ENCODE measurements around the gene DOCK6. TPM values are rescaled to one million over a fixed set of nuclear protein-coding genes. Genes with fewer than 3 reads are reported as not detected.

DOCK6 gene
- total and polyA plus RNA-seq, 2 of the 13 experiments (the other 11 are each of a cell fraction or from before 2014, with no cell fraction given), result 5.4 to 38.1 TPM

DNA sequence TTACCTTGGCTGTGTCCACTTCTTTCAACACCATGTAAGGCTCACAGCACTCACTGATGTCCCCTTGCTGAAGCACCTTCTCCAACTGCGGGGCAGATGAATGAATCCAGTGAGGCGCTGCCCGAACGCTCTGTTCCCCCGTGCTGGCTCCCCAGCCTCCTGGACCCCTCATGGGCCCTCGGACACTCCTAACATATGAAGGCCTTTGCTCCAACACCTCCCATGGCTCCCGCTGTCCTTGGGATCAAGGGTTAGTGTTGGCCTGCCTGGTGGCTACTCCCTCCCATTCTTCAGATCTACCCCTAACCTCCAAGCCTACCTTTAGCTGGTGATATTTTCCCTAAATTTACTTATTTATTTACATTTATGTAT lies 18.5 kb downstream of the DOCK6 start:
- intact Hi-C loops (cut with micrococcal nuclease; ENCODE audit: unreplicated experiment) (loop anchor here (2.0 kb wide), 1 partner anchor 21 kb away; no protein-coding TSS in a partner anchor), in situ Hi-C loops (cut with HindIII; ENCODE audit: extremely low pct_ligation_motif_present, low pct_unique_long_range_greater_than_20kb) (no loop called here)
- Histone ChIP-seq H3K4me3 (replicated peaks in 1 of 3; ENCODE audit: insufficient read depth in 1 of 3, low read depth in 2 of 3, low read length in 3 of 3) (no peak overlapping the region), H3K27me3 (ENCODE audit: control insufficient read depth in 1 of 2, insufficient read depth in 2 of 2, low read length in 2 of 2) (no peaks in the 10 kb centered on the region), H3K36me3 (replicated peaks in 1 of 2; ENCODE audit: control insufficient read depth in 1 of 2, insufficient read depth in 2 of 2, low read length in 2 of 2) (peaks cover 3 to 14% of the 10 kb centered on the region in 2 experiments; a peak in 3 of 5 replicates), H3K9ac (ENCODE audit: insufficient read depth, low read depth, low read length) (no peak overlapping the region), H2AFZ (ENCODE audit: low read length) (no peak overlapping the region), H3K79me2 (ENCODE audit: insufficient read depth, low read length) (peaks cover 10% of the 10 kb centered on the region), H3K9me3 (ENCODE audit: low read length) (no peaks in the 10 kb centered on the region), H4K20me1 (ENCODE audit: insufficient read depth, low read length) (no peaks in the 10 kb centered on the region; the same call in 1 of the 2 replicates), H3K27ac (ENCODE audit: extremely low read length, insufficient read depth, low read length) (peak overlapping the region; percentile 23), H3K4me2 (ENCODE audit: low read depth, low read length) (peak overlapping the region; percentile 43), H3K4me1 (ENCODE audit: insufficient read depth, low read length) (peaks cover 49% of the 10 kb centered on the region)
- ATAC-seq (no peak), FAIRE-seq (no peak), DNase-seq (ENCODE audit: low spot score) (no peak)
- WGBS (ENCODE audit: low lambda C conversion rate), result 94% methylated on average over 7 of the region's 7 CpGs
- ChIA-PET CTCF (ENCODE audit: low intra/inter-chr PET ratio, low total read pairs) (no interaction called here), POLR2A (no interaction called here)
- no TSS peak for BruUV-seq (replicated peaks)
- TF ChIP-seq PAWR (CRISPR knock-in tag; IDR thresholded peaks at IDR 0.05; ENCODE audit: borderline replicate concordance) (no peak), SPEN (CRISPR knock-in tag; IDR thresholded peaks at IDR 0.05; ENCODE audit: low read depth) (no peak), ZNF207 (IDR thresholded peaks at IDR 0.05; ENCODE audit: borderline replicate concordance) (no peak), ZNF232 (CRISPR knock-in tag; IDR thresholded peaks at IDR 0.05; ENCODE audit: borderline replicate concordance) (no peak), CAMTA2 (CRISPR knock-in tag; IDR thresholded peaks at IDR 0.05; ENCODE audit: borderline replicate concordance) (no peak), PRMT3 (CRISPR knock-in tag; IDR thresholded peaks at IDR 0.05; ENCODE audit: borderline replicate concordance, low read depth) (no peak), KAT2B (IDR thresholded peaks at IDR 0.05; ENCODE audit: borderline replicate concordance, low read depth, low read length) (no peak), EED (CRISPR knock-in tag; IDR thresholded peaks at IDR 0.05) (no peak), ZNF564 (CRISPR knock-in tag; IDR thresholded peaks at IDR 0.05) (no peak), NKX3-1 (CRISPR knock-in tag; IDR thresholded peaks at IDR 0.05) (no peak), KLF6 (CRISPR knock-in tag; IDR thresholded peaks at IDR 0.05) (no peak), SKI (IDR thresholded peaks at IDR 0.05; ENCODE audit: partially characterized antibody) (no peak), KMT2A (CRISPR knock-in tag; IDR thresholded peaks at IDR 0.05) (no peak), ZNF788 (CRISPR knock-in tag; IDR thresholded peaks at IDR 0.05; ENCODE audit: borderline replicate concordance) (no peak), SMAD1 (CRISPR knock-in tag; IDR thresholded peaks at IDR 0.05; ENCODE audit: borderline replicate concordance, low read depth) (0 out of 2 replicates have a peak, but pooled peaks have one; percentile 9)
- TF ChIP-seq, protein P1, sequence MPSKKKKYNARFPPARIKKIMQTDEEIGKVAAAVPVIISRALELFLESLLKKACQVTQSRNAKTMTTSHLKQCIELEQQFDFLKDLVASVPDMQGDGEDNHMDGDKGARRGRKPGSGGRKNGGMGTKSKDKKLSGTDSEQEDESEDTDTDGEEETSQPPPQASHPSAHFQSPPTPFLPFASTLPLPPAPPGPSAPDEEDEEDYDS (CRISPR knock-in tag; IDR thresholded peaks at IDR 0.05), result no peak
- TF ChIP-seq, protein P2, sequence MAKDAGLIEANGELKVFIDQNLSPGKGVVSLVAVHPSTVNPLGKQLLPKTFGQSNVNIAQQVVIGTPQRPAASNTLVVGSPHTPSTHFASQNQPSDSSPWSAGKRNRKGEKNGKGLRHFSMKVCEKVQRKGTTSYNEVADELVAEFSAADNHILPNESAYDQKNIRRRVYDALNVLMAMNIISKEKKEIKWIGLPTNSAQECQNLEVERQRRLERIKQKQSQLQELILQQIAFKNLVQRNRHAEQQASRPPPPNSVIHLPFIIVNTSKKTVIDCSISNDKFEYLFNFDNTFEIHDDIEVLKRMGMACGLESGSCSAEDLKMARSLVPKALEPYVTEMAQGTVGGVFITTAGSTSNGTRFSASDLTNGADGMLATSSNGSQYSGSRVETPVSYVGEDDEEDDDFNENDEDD (CRISPR knock-in tag; IDR thresholded peaks at IDR 0.05; ENCODE audit: borderline replicate concordance), result no peak
- TF ChIP-seq, protein P3, sequence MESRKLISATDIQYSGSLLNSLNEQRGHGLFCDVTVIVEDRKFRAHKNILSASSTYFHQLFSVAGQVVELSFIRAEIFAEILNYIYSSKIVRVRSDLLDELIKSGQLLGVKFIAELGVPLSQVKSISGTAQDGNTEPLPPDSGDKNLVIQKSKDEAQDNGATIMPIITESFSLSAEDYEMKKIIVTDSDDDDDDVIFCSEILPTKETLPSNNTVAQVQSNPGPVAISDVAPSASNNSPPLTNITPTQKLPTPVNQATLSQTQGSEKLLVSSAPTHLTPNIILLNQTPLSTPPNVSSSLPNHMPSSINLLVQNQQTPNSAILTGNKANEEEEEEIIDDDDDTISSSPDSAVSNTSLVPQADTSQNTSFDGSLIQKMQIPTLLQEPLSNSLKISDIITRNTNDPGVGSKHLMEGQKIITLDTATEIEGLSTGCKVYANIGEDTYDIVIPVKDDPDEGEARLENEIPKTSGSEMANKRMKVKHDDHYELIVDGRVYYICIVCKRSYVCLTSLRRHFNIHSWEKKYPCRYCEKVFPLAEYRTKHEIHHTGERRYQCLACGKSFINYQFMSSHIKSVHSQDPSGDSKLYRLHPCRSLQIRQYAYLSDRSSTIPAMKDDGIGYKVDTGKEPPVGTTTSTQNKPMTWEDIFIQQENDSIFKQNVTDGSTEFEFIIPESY (CRISPR knock-in tag; IDR thresholded peaks at IDR 0.05), result peak; percentile 3; the same call in 1 of the 2 replicates
- TF ChIP-seq, protein P4, sequence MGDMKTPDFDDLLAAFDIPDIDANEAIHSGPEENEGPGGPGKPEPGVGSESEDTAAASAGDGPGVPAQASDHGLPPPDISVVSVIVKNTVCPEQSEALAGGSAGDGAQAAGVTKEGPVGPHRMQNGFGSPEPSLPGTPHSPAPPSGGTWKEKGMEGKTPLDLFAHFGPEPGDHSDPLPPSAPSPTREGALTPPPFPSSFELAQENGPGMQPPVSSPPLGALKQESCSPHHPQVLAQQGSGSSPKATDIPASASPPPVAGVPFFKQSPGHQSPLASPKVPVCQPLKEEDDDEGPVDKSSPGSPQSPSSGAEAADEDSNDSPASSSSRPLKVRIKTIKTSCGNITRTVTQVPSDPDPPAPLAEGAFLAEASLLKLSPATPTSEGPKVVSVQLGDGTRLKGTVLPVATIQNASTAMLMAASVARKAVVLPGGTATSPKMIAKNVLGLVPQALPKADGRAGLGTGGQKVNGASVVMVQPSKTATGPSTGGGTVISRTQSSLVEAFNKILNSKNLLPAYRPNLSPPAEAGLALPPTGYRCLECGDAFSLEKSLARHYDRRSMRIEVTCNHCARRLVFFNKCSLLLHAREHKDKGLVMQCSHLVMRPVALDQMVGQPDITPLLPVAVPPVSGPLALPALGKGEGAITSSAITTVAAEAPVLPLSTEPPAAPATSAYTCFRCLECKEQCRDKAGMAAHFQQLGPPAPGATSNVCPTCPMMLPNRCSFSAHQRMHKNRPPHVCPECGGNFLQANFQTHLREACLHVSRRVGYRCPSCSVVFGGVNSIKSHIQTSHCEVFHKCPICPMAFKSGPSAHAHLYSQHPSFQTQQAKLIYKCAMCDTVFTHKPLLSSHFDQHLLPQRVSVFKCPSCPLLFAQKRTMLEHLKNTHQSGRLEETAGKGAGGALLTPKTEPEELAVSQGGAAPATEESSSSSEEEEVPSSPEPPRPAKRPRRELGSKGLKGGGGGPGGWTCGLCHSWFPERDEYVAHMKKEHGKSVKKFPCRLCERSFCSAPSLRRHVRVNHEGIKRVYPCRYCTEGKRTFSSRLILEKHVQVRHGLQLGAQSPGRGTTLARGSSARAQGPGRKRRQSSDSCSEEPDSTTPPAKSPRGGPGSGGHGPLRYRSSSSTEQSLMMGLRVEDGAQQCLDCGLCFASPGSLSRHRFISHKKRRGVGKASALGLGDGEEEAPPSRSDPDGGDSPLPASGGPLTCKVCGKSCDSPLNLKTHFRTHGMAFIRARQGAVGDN (CRISPR knock-in tag; IDR thresholded peaks at IDR 0.05), result peak; percentile 8; the same call in 1 of the 2 replicates

Data from HepG2 (cell line).